Measurements from ENCODE around the gene IFFO2. TPM values are rescaled to one million over a fixed set of nuclear protein-coding genes. Genes with fewer than 3 reads are reported as not detected.

Gene IFFO2
- total RNA-seq, 1 donor from 2014 or later = 16.2 TPM

DNA sequence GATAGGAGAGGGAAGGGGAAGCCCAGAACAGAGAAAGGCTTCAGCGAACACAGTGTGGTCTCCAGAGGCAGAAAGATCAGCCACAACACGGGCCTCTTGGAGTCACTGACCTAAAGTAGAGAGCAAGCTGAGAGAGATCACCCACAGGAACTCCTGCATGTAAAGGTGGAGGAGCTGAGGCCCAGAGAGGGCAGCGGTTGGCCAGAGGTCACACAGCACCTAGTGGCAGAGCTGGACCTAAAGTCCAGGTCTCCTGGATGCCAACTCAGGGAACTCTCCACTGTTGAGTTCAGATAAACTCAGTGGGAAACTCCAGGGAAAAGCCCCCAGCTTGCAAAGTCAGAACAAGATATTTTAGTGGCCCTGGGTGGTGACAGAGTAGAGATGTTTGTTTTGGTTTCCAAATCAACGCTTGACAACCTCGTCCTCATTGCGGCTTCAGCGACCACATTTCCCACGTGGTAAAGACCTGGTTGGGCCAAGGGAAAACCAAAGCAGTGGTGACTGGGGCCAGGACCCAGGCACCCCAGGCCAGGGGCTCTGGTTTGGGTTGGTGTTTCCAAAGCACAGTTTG, 4.6 kb downstream of the IFFO2 start:
- no peak for DNase-seq (ENCODE audit: low read depth)

DNA sequence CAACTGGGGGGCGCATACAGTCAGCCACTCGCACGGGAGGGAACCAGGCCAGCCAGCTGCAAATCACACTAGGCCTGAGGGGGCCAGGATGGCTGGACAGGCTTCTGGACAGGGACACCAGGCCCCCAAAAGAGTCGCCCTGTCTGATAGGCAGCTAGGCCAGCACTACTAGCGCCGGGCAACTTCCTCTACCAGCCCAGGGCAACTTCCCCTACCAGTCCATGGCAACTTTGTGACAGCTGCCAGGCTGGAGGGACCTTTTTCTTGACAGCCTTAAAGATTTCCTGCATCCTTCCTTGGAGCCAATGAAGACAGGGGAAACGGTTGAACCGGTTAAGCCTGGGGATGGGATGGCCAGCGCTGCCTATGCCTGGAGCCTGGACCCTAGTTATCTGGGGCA, 5.1 kb downstream of the IFFO2 start:
- DNase-seq (ENCODE audit: low read depth) = no peak

DNA sequence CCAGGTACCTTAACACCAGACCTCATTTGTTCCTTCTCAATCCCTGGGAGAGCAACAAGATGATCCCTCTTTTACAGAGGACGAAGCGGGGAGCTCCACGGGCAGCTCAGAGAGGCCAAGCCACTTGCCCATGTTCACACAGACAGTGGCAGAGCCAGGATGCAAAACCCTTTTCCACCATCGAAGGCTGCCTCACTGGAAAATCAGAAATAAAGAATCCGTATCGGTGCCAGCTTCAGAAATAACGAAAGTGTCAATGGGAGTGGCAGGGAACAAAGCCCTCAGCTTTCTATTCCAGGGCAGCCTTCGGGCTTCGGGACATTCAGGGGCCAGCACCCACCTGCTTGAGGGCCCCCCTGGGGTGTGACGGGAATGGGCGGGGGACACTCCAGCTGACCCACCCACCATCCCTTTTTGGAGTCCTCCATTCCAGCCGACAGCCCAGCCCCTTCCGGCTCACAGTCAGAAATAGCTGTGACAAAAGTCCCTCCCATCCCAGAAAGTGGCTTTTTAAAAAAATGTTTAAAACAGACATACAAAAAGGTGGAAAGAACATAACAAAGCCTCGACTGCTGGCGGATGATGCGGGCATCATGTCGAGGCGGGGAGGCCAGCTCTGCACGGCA, 6.0 kb downstream of the IFFO2 start:
- peak; percentile 80 for DNase-seq (ENCODE audit: low read depth)

DNA sequence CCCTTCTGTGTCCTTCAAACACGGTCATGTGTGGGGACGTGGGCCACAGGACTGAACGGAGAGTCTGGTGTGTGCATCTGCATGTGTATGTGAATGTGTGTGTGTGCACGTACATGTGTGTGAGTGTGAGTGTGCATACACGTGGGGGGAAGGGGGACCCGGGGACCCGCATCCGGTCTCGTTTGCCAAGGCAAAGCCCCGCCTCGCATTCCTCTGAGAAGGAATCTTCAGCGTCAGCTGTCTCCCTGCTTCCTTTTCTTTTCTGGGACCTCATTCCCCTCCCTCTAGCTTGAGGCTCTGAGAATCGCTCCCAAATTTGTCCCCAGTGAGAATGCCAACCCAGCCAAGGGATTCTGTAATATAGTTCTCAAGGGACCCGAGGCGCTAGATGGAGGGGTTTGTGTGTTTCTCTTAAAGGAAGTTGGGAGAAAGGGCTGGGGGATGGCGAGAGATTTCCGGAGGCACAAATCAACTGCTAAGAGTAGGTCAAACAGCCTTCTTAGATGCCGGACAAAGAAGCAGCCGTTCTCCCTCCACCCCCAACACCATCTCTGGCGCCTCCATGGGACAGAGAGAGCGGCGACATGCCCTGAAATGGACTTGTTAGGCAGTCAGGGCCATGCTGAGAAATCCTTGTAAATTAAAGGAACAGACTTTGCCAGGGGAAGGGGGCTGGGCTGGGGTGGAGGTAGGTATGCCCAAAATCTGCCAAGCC, 6.6 kb downstream of the IFFO2 start:
- peak; percentile 91 for DNase-seq (ENCODE audit: low read depth)

DNA sequence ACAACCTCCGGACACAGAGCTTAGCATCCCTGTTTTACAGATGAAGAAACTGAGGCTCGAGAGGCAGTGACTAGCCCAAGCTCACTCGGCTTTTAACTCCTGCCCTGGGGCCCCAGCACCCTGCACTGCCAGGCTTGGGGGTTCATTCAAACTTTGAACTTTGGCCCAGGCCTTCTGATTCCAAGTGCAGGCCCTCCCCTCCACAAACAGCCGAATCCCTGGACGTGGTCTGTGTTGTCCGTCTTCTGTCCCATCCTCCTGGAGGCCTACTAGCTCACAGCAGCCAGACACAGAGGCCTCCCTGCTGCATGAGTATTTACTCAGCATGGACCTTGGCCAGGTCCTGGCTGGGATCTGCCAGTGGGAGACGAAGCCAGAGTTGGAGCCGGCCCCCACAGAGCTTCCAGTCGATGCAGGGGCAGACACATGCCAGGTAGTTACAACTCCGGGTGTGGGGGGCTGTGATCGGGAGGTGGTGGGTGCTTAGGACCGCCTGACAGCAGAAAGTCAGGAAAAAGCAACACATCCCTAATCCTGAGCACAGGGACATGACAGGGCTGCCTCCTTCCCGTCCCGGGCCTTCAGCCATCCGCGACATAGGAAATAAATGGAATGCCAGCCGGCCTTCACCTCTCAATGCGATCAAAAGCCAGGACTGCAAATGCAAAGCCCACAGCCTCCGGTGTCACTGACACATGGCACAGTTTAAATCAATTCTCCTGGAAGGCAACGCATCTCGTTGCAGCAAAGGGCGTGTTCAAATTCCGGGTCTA, 7.4 kb downstream of the IFFO2 start:
- DNase-seq (ENCODE audit: low read depth) = peak; percentile 56

DNA sequence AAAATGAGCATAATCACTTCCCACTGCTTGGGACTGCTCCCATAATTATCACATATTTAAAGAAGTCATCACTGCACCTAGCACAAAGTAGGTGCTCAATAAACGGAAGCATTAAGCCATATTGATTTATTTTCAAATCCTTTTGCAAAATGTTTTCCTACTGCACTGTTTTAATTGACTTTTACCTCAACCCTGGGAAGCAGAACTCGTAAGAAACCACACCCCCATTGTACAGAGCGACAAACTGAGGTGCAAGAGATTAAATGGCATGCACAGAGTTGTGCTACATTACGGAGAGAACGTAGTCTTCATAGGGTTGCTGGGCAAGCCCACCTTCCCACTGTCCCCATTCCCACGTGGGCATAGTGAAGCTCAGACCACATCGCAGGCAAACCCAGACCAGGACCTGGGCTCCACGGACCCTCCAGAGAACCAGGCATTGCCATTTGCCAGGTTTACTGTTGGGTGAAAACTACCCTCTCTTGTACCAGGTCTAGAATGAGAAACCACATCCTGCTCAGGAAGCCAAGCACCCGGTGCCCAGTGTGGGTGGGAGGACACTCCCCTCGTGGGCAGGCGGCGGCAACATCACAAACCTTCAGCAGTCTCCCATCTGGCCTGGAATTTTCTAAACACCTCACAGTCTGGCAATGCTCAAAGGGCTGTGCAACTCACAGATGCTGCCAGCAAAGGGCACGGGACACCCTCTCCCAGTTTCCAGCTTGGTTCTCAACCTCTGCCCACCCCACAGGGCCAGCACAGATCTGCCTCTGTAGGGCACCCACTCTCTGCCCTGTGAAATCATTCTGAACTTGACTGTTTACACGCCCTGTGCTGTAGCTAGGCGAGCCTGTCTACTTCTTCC, 8.2 kb downstream of the IFFO2 start:
- peak; percentile 81 for DNase-seq (ENCODE audit: low read depth)

DNA sequence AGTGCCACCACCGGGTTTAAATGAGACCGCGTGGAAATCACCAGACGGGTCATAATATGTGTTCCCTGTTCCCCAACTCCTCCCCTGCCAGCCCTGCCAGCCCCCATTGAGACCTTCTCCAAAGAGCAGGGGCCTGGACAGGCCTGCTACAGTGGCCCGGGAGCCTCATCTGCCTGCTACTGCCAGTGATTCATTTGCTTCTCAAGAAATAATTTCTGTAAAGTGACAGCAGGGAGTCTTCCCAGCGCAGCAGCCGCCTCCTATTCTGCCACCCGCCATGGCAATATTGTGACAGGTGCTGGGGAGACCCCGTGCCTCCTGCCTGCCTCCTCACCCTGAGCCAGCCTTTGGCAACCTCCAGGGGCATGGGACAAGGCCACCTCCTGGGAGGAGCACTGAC, 8.9 kb downstream of the IFFO2 start:
- no peak for DNase-seq (ENCODE audit: low read depth)

DNA sequence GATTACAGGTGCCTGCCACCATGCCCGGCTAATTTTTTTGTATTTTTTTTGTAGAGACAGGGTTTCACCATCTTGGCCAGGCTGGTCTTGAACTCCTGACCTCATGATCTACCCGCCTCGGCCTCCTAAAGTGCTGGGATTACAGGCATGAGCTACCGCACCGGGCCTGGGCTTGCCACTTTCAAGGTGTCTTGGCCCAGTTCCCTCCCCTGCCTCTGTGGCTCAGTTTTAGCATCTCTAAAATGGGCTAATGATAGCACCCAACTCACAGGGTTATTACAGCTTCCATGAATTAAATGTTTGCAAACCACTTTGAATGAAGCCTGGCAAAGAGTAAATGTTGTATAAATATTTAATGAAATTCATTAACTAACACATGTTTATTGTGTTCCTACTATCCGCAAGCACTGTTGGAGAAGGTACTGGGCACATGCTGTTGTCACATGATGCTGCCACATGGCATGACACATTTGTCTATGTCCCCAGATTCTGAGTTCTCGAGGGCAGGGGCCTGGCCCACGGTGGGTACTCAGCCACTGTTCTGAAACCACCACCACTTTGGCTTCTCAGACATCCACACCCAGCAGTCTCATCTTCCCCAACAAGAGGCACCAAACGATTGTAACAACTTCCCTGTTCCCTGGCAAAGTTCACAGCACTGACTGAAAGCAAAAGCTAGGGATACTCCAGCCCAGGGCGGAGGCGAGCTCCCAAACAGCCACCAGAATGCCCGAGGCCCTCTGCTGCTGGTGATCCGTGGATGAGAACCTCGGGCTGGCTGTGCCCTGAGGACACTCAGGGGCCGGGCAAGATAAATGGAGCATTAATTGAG, 9.7 kb downstream of the IFFO2 start:
- DNase-seq (ENCODE audit: low read depth) = peak; percentile 59

DNA sequence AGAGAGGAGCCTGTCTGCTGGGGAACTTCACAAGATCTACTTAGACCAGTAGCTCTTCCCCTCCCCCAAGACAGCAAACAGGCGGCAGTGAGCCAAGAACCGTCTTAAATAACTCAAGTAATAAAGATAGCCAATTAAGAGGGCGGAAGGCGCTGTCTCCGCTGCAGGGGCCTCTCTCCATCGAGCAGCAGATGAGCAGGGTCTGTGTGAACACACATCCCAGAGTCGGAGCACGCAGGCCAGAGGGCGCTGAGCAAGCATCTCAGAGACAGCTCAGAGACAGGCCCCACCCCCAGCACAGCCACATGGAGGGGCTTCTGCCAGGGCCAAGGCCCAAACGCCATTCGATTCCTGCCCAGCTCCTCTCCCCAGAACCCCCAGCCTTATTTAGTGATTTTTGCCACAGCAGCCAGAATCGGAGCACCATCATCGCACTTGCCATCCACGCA, 11.1 kb downstream of the IFFO2 start:
- no peak for DNase-seq (ENCODE audit: low read depth)

DNA sequence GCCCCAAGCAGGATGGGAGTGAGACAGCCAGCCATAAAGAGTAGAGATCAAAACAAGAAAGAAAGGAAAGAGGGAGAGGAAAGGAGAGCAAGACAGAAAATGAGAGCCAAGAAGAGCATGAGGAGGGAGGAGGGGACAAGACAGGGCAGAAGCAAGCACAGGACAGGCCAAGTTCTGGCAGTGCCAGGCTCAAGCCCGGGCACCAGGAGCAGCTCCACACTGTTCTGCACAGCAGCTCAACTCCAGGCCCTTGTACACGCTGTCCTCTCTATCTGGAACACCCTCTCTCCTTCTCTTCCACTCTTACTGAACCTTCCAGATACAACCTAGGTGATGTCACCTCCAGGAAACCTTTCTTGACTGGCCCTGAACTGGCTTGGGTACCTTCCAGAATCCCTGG, 11.7 kb downstream of the IFFO2 start:
- DNase-seq (ENCODE audit: low read depth) = no peak

DNA sequence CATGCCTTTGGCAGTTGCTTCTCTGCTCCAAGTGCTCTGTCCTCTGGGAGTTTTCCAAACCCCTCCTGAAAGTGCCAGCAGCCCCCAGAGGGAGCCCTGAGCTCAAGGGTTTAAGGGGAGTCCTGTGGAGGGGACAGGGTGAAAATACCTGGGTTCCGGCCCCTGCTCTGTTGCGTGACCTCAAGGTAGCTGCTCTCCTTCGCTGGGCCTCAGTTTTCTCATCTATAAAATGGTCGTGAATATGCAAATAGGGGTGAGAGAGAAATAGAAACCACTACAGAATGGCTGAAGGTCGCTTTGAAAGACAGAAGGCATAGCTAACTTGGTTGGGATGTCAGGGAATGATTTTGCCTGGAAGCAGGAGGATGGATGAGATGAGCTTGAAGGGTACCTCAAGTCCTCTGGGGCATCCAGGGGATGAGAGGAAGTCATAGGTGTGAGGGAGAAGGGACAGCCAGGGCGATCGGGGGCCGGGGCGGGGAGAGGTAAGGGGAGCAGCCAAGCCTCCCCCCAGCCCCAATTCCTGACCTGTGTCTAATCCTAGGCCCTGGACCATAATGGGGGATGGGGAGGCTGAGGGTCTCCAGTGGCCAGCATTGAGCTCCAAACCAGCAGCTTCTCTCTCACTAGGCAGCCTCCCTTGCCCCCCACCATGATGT, 12.4 kb downstream of the IFFO2 start:
- DNase-seq (ENCODE audit: low read depth) = no peak

DNA sequence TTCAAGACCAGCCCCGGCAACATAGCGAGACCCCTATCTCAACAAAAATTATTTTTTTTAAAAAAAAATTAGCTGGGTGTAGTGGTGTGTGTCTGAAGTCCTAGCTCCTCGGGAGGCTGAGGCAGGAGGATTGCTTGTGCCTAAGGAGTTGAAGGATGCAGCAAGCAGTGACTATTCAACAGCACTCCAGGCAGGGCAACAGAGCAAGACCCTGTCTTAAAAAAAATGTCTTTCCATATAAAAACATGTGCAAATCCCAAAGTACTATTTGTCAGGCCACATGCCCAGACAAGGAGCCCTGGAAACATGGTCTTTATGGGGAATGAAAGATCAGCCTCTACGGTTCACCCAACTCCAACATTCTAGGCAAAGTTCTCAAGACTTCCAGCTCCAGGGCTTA, 13.3 kb downstream of the IFFO2 start:
- no peak for DNase-seq (ENCODE audit: low read depth)

DNA sequence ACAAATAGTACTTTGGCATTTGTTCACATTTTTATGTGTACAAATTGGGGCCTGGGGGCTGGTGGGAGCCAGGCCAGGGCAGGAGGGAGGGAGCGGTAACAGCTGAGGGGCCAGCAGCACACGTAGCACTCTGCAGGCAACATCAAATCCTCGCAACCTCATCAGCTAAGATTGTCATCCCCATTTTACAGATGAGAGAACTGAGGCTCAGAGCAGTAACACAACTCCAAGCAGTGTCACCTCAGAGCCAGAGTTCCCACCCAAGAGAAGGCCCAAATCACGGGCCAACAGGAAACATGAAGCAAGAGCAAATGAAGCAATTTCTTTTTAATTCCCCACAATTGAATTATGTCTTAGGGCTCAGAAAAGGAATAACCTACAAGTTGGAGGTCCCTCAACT, 14.1 kb downstream of the IFFO2 start:
- no peak for DNase-seq (ENCODE audit: low read depth)

DNA sequence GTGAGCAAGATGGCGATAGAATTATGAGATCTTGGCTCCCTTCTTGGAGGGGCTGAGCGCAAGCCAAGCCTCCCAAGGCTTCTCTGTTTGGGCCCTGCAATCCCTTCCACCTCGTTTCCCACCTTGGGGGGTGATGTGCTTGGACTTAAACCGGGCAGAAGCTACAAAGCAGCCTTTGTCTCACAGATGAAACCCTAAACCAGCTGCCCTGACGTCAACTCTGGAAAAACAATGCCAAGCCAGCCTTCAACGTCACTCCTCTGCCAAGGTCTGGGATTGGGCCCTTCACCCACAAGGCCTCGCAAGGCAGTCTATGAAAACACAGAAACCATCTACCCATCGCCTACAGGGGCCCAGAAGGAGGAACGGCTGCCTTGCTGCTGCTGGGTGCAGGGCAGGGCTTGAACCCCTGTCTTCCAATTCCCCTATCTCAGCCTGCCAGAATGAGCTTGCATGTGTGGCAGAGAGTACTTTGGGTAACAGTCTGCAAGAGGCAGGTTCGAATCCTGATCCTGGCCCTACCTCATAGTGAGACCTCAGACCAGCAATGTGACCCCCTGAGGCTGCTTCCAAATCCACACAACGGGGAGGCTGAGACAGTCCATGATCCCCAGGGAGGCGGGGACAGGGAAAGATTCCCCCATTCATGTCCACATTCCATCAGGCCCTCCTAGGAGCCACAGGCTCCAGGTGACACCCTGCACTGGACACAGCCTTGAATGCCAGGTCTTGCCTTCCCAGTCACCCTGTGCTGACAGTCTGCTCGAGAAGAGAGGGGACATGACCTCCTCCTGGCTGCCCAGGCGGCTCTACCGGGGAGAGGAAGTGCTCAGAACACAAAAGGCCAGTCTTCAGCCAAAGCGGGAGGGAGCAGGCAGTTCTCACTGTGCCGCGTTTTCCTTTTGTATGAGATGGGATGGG, 15.0 kb downstream of the IFFO2 start:
- peak; percentile 81 for DNase-seq (ENCODE audit: low read depth)

DNA sequence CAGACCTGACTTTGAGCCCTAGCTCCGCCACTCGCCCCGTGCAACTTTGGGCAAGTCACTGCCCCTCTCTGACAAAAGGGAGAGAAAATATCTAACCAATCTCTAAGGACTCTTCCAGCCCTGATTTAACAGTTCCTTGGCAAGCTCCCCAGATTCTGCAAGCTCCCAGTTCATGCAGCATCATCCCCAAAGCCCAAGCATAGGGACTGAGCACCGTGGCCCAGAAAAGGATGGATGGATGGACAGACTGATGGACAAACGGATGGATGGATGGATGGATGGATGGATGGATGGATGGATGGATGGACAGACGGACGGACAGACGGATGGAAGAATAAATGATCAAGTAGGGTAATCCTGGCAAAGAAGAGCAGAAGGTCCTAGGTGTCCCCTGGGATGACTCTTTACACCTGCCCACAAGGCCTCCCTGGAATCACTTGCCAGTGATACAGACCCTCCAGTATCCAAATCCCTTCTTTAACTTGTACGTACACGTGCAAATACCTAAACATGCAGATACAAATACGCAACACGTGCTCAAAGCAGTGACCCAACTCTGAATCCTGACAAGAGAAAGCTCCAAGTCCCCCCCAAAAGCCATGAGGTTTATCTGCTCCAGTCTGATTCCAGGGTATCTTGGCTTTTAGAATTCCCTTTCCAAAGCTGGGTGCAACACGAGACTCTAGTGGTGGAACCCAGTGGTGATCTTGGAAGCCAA, 16.0 kb downstream of the IFFO2 start:
- DNase-seq (ENCODE audit: low read depth) = no peak

DNA sequence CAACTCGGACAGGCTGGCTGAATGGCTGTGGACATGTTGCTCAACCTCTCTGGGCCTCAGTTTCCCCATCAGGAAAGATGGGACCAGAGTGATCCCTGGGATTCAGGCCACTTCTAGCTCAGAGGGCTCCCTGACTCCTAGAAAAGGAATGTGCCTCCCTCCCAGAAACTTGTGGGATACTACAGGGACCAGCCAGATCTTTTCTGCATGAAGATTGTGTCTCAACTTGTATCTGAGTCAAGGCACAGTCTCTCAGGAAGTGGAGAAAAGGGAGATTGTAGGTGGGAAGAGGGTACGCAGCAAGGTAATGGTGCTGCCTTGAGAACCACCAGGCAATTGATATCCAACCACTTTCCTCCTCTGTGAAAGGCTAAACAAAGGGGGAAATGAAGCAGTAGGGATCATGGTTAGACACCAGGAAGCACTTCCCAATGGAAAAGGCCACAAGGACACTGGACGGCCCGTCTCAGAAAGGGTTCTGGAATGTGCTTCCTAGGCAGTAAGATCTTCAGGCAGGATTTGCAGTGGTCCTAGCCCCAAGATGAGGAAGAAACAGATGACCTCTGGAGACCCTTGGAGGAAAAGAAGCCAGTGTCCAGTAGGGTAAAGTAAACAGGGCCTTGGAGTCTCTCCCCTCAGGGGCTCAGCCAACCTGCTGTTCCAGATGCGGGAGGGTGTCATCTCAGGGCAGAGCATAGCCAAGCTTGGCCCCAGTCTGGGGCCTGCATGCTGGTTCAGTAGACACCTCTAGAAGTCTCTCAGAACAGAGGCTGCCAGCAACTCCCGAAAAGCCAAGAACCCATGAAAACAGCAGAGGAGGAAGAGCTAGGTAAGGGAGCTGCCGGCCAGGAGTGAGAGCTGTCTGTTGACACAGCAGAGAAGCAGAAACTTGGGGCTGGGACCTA, 16.8 kb downstream of the IFFO2 start:
- DNase-seq (ENCODE audit: low read depth) = peak; percentile 59

DNA sequence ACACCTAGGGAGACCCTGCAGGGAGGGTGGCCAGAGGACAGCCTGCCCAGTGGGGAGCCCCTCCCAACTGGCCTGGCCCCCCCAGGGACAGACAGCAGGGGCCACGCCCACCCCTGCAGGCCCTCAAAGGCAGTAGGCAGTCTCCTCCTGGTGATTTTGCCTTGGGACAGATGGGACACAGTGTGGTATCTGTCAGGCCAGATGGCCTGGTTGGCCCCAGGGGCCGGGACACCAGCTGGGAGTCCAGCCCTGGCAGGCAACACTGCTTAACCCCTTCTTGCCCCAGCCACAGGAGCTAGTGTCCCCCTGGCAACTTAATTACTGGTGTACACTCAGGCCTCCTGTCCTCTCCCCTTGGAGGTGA, 17.8 kb downstream of the IFFO2 start:
- DNase-seq (ENCODE audit: low read depth) = peak; percentile 90

Measured in myocyte (in vitro differentiated cells).